Measurements from ENCODE around the gene CLIP1.
"Not testable (repeated sequence)": the region's sequence is repeated elsewhere in the genome, so short reads cannot be mapped to it uniquely, and the experiment has no call there.

Gene CLIP1

DNA sequence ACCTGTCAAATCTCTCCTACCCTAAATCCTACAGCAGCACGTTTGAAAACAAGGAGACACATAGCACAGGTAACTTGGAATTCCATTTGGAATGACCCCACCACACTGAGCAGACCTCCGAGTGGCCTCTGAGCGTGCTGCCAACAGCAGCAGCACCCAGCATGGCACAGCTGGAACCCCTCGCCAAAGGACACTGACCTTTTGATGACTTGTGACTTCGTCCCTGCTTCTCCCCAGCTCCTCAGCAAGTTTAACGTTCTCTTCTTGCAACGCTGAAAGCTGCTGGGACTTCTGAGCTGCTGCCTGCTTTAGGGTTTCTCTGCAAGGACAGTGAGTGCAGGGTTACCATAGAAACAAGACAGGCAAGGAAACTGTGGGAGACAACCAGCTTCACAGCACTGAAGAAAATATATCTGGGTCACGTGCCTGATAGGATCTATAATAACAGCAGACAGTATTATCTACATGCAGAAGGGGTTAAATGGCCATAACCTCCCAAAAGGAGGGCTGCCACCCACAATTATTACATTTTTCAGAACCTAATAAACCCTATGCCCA, 112.8 kb downstream of the CLIP1 start:
- no peak for DNase-seq

DNA sequence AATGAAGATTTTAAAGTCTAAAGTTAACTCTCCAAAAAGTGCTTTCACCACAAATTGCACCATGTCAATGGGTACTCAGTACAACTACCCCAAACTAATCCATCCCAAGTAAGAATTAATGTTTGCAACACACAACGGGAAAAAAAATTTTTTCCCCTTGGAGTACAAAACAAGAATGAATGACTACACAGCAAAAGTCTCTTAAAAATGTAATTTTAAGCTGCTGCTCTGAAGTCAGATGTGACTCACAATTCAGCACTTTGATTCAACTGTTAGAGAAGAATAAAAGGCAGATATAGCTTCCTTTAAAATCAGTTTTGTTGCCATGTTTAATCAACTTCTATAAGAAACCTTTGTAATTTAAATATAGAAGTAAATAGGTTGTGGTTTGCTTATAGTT, 113.7 kb downstream of the CLIP1 start:
- DNase-seq: no peak

DNA sequence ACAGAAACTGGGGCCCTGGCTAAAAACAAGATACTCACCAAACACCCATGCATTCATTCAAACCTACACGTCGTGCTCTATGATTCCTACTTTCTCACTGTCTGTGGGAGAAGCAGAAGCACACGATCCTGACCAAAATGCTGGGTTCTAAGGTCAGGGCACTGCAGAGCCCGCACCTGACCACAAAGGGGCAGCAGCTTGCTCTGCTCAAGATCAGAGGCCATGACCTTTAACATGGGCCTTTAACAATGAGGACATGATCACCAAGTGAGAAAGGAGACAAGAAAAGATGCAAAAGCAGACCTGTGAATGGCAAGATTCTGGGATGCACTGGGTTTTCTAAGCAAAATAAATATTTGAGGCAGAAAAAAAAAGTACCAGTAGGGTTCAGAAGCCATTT, 116.1 kb downstream of the CLIP1 start:
- DNase-seq: no peak

DNA sequence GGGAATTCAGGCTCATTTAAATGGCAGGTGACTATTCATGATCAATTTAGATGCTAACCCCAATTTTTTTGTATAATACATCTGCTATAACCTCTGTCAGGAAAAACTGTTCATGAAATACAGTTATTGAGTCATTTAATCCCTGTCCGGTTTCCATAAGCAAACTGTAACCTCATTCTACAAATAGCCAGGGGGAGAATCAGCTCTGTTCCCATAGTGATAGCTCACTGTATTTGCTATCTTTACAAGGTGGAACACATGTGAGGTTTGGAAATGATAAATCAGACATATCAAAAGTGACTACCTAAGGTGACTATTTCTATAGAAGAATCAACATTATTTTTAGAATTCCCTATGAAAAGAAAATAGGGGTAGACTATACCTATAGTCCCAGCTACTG, 117.5 kb downstream of the CLIP1 start:
- no peak for DNase-seq

DNA sequence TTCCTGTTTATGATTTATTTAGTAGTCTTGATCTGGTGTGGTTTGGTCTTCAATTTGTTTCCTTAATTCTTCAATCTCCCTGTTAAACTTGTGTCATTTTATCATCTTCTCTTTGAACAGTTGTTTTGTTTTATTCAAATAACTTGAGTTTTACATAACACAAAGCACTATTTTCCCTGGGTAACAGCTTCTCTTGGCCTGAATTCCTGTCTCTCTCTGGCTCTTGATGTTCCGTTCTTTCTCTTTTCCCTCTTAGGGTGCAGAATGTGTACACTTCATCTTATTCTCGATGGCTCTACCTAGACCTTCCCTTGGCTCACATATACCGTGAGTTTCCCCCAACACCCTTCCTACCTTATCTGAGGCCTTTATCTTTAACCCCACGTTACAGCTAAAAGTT, 119.4 kb downstream of the CLIP1 start:
- no peak for DNase-seq

DNA sequence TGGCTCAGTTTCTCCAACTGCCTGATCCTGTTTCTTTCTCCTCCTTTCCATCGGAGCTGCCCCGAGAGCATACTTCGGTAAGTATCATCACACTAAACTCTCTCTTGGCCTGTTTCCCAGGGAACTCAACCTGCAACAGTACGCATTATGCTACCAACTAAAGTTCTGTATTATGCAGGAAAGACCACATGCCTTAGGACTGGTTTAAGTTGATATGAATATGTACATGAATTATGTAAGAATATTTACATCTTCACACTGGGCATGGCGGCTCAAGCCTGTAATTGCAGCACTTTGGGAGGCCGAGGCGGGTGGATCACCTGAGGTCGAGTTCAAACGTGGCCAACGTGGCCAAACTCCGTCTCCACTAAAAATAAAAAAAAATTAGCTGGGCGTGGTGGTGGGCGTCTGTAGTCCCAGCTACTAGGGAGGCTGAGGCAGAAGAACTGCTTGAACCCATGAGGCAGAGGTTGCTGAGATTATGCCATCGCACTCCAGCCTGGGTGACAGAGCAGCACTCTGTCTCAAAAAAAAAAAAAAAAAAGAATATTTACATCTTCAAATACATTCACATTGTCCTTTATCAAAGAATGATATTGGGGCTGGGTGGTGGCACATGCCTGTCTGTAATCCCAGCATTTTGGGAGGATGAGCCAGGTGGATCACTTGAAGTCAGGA, 124.3 kb downstream of the CLIP1 start:
- no peak for DNase-seq

DNA sequence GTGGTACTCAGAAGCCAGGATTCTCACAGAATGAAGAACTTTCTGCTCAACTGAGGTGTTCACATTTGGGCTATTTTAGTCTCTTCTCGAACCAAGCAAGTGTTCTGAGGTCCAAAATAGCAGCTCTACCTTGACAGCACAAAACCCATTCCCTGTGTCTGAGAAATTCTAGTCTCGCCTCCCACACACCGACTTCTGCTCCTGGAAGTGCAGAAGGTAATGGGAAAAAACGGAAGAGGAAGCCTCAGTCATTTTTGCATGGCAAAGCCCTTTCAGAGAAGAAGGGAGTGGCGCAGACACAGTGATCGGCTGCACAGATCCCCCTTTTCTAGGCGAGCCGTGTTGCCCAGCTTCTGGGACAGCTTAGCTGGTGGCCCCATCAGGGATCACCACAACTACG, 125.0 kb downstream of the CLIP1 start:
- no peak for DNase-seq

DNA sequence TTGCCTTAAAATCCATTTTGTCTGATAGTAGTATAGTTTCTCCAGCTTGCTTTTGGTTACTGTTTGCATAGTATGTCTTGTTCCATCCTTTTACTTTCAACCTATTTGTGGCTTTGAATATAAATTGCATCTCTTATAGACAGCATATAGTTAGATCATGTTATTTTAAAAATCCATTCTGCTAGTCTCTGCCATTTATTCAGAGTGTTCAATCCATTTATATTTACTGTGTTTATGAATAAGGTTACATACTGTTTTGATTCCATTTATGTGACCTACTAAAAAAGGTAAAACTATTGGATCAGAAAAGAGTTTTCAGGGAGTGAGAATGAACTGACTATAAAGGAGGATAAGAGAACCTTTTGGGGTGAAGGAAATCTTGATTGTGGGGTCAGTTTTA, 126.6 kb downstream of the CLIP1 start:
- DNase-seq: no peak

DNA sequence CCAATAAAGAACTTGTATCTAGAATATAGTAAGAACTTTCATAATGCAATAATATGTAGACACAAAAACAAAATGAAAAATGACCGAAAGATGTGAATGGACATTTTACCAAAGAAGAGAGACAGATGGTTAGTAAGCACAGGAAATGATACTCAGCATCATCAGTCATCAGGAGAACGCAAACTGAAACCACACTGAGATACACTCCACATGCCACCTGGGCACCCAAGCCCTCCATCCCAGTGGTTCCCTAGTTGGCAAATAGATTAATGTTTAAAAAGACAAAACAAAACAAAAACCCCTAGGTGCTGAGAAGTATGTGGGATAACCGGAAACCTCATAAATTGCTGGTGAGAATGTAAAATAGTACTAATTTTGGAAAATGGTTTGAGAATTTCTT, 129.4 kb downstream of the CLIP1 start:
- no peak for DNase-seq

DNA sequence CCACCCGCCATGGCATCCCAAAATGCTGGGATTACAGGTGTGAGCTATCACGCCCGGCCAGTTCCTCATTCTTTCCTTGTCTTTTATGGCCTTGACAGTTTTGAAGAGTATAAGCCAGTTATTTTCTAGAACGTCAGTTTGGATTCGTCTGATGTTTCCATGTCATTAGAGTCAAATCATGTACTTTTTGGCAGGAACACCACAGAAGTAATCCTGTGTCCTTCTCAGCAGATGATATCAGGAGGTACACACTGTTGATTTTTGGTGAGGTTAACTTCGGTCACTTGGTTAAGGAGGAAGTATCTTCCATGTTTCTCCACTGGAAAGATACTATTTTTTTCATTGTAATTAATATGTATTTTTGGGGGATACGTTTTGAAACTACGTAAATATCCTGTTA, 131.0 kb downstream of the CLIP1 start:
- no peak for DNase-seq

DNA sequence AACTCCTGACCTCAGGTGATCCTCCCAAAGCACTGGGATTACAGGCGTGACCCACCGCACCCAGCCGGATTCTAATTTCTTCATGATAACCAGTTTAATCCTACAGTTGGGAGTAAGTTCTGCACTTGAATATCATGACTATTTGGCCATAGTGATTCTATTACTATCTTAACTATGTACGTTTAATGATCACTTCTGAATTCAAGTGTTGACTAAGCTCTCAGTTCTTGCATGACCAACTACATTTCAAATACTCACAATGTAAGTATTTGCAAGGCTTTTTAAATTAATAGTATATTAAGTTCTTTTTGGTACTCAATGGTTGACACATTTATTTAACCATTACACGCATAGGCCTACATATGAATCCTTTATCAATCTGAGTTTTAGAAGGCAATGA, 138.8 kb downstream of the CLIP1 start:
- DNase-seq: no peak

DNA sequence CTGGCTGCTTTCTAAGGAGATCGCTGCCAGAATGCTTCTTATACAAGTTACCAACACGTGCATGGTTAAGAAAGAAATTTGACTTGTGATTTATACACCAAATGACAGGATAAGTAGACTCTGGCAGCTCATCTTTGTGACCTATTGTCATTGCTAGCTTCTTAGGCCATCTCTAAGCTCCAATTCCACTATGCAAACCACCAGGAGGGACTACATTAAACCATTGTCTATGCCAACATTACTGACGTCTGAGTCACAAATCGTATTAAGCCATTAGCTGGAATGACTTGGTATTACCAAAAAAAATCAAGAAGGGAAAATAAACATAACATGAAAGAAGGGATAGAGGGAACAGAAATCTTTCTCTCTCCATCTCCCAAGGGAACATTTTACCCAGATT, 140.4 kb downstream of the CLIP1 start:
- no peak for DNase-seq

DNA sequence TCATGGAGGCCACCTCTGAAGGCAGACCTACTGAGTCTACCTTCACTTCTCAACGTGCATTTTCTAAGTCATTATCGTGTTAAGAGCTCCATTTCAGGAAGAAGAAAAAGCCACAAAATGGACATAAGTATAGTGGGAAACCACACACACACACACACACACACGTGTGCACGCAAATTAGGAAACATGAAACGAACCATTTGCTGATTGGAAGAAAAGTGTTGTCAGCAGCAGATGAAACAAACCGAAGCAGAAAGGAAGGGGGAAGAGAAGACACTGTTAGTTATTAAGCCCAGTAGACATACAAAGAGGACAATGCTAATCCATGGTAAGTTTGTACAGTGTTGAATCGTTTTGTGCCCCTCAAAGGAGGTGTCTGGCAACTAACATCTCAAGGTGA, 146.2 kb downstream of the CLIP1 start:
- DNase-seq: no peak

DNA sequence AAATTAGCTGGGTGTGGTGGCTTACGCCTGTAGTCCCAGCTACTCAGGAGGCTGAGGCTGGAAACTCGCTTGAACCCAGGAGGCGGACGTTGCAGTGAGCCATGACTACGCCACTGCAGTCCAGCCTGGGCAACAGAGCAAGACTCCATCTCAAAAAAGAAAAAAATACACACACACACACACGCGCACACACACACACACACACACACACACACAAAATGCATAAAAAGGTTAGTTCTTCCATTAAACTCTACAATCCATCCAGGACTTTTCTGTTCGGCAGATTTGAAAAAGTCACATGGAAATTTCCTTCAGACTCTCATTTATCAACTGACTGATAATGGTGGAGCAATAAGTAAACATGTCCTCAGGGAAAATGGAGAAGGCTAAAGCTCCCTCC, 147.0 kb downstream of the CLIP1 start:
- no peak for DNase-seq

DNA sequence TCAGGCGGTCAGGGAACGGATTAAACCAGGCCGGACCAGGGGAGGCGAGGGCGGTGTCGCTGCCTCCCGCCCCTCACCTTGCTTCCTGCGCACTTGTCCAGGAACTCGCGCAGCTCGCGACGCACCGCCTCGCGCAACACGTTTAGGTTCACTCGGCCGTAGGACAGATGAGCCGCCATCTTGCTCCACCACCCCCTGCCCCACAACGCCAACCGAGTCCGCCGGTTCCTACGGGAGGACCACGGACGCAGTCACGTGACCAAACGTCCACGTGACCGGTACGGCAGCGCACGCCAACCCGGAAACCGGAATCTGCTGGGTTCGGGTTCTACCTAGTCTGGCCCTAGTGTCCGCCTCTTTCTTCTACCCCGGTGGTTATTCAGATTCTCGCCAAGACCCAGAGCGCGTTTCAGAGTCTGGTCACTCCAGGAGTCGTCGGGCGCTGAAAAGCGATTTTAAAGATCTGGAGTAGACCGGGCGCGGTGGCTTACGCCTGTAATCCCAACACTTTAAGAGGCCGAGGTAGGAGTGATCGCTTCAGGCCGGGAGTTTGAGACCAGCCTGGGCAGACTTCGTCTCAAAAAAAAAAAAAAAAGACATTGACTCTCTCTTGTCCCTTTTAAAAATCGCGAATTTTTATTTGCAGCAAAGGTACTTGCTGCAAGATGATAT, 156.1 kb downstream of the CLIP1 start, which contains the start of gene VPS33A:
VPS33A (minus strand) TSS at position 265 of the 672 bp plus-strand sequence; CDS start at position 179, 86 bp downstream.
- peak; percentile 47 for DNase-seq

DNA sequence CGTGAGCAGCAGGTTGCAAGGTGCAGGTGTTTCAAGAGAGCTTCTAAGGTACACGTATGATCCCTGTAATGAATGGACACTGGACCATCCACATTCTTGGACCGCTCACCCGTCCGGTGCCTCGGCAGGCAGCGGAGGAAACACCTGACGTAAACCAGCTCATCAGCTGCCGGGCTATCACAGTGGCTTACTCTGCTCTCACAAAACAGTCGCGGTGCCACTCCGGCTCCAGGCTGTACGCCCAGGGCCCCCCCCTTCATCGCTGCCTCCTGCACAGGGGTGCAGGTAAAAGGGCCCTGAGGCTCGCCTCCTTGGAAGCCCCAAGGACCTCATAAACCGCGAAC, 156.6 kb downstream of the CLIP1 start:
- no peak for DNase-seq

DNA sequence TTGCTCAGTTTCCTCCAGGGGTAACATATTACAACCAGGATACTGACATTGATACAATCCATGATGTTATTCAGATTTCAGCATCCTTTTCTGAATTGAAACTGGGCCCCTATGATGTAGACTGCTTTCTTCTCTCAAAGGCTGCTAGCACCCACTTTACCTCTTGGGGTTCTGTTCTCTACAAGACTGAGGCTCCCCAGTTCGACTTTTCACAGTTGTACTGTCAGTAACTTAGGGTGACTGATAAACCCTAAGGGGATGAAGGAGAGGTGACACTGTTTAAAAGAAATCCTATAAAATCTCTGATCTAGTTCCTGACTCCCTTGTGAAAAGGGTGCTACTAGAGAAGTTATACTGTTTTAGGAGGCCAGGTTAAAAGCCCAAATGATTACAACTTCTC, 157.0 kb downstream of the CLIP1 start:
- no peak for DNase-seq

DNA sequence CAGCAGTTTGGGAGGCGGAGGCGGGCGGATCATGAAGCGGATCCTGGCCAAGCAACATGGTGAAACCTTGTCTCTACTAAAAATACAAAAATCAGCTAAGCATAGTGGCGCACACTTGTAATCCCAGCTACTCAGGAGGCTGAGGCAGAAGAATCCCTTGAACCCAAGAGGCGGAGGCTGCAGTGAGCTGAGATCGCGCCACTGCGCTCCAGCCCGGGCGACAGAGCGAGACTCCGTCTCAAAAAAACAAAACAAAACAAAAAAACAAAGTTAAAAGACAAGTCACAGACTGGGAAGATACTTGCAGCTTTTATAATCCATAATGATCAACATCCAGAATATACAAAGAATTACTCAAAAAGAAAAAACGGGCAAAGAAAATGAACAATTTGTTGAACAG, 161.7 kb downstream of the CLIP1 start:
- DNase-seq: not testable (repeated sequence)

DNA sequence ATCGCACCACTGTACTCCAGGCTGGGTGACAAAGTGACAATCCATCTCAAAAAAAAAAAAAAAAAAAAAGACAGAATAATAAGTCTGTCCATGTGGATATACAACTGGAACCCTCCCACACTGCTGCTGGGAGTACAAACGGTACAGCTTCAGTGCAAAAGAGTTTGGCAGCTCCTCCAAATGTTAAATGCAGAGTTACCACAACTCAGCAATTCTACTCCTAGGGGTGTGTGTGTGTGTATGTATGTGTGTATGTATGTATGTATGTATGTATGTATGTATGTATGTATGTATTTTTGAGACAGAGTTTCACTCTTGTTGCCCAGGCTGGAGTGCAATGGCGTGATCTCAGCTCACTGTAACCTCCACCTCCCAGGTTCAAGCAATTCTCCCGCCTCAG, 163.5 kb downstream of the CLIP1 start:
- not testable (repeated sequence) for DNase-seq

DNA sequence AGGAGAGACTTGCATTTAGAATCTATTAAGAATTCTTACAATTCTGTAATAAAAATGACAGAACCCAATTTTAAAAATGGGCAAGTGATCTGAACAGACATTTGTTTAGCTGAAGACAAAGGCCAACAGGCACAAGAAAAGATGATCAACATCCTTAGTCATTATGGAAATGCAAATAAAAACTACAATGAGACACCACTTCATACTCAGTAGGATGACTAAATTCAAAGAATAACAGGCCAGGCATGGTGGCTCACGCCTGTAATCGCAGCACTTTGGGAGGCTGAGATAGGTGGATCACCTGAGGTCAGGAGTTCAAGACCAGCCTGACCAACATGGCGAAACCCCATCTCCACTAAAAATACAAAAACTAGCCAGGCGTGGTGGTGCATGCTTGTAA, 164.0 kb downstream of the CLIP1 start:
- not testable (repeated sequence) for DNase-seq

DNA sequence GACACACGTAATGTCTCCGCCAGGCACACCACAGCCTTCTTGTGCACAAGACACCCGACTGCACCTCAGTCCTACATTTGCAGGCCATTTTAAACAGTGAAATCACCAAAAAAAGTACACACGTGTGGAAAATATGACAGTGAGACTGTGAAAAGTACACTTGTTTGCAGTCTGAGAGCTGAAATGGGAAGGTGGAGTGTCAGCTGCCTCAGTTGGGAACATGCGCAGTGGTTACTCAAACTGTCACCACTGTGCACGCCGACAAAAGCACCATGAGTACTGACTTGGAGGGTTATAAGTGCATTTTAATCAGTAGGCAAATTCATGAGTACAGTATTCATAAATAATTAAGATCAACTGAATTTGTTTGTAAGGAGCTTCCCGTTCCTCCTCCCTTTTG, 171.9 kb downstream of the CLIP1 start:
- DNase-seq: no peak

DNA sequence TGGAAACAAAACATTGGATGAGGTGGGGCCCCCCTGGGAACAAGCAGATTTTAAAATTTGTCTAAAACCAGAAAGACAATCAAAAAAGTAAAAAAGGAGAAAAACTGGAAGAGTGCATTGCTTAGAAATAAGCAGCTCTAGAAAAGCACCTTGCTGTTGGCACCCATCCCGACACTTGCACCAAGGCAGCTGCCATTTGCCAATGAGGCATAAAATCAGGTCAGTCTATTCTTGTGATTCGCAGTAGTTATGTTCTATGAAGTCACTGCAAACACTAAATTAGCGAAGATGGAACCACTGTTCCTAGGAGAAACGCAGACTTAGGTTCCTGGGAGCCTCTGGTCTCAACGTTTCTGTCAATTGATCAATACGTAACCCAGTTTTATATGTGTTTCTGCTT, 172.4 kb downstream of the CLIP1 start:
- DNase-seq: no peak

DNA sequence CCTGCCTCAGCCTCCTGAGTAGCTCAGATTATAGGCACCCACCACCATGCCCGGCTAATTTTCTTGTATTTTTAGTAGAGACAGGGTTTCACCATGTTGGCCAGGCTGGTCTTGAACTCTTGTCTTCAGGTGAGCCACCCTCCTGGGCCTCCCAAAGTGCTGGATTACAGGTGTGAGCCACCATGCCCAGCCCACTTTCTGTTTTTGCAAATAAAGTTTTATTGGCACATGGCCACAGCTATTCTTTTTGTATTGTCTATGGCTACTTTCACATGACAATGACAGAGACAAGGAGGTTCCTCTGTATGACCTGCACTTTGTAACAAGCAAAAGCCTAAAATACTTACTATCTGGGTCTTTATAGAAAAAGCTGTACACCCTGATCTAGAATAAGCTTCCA, 176.9 kb downstream of the CLIP1 start:
- no peak for DNase-seq

DNA sequence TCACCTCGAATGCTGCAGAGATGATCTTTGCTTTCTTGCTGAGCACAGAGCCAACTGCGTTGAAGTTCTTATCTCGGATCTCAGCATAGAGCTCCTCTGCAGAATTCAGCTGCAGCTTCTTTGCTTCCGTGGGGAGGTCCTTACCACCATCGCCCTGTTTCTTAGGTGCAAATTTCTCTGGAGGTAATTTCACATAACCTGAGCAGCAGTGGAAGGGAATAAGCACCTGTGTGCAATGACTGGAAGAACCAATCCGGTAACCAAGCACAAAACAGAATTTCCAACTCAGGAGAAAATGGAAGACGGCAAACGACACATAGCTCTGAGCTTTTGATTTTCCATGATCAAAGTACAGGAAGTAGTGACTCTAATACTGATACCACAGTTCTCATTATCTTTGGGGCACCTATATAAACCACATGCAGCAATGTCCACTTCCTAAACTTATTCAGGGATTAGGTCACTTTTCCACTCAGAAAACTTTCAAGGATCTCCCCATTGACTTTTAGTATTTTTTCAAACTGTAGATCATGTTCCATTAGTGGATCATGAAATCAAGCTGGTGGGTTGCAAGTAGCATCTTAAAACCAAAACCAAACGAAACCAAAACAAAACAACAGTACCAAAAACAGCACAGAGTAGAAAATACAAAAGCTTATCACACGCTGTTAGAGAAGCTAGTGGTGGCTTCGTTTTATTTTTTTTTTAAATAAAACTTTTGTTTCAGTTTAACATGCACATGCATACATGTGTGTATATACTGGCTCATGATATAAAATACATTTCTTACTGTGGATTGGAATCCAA, 177.7 kb downstream of the CLIP1 start:
- DNase-seq: no peak
